ENCODE results near the gene ARL14.

DNA sequence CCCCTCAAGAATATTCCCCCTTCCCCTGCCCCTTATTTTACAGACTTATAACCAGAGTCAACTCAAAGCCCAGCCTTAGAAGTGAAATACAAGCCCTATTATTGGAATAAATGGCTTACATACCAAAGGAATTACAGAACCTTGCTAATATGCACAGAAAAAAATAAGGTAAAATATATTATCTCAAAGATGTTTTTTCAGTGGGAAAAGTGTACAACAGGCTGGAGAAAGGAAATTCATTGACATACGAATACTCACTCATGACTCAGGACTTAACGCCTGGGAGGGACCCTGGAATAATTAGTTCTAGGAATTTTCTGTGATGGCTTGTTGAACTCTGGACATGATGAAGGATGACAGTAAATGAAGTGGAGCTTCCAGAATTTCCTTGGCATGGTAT lies 27.0 kb downstream of the ARL14 start:
- TF ChIP-seq, protein P1, sequence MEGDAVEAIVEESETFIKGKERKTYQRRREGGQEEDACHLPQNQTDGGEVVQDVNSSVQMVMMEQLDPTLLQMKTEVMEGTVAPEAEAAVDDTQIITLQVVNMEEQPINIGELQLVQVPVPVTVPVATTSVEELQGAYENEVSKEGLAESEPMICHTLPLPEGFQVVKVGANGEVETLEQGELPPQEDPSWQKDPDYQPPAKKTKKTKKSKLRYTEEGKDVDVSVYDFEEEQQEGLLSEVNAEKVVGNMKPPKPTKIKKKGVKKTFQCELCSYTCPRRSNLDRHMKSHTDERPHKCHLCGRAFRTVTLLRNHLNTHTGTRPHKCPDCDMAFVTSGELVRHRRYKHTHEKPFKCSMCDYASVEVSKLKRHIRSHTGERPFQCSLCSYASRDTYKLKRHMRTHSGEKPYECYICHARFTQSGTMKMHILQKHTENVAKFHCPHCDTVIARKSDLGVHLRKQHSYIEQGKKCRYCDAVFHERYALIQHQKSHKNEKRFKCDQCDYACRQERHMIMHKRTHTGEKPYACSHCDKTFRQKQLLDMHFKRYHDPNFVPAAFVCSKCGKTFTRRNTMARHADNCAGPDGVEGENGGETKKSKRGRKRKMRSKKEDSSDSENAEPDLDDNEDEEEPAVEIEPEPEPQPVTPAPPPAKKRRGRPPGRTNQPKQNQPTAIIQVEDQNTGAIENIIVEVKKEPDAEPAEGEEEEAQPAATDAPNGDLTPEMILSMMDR (IDR thresholded peaks at IDR 0.05; ENCODE audit: insufficient read depth, low read length, poor library complexity, severe bottlenecking), result no peak
- no peak for TF ChIP-seq EZH2phosphoT487 (conservative IDR thresholded peaks at IDR 0.05; ENCODE audit: low read length)

Measured in SU-DHL-6 (cell line).